ENCODE measurements around the gene CELSR2.

The CELSR2 gene

DNA sequence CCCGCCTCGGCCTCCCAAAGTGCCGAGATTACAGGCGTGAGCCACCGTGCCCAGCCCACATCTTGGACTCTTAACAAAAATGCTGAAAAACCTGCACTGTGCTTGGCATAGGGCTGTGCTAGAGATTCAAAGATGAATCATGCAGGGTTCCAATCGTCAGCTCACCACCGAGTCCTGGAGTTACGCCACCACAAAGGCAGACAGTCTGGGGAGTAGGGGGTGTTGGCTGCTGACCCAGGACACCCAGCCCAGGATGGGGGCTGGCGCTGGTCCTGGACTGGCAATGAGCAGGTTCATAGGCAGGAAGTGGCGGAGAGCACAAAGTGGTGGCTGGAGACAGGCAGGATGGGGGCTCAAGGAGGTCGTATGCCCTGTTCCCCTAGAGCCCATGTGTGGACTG lies 17.6 kb downstream of the CELSR2 start:
- DNase-seq, result no peak

- no peak for DNase-seq
Observed at GRCh38 chr1:109267743-109268300, 18.5 kb downstream of the CELSR2 start.

GRCh38 chr1:109268431-109269211 lies 19.3 kb downstream of the CELSR2 start:
- DNase-seq, result no peak

GRCh38 chr1:109269212-109269980 lies 20.1 kb downstream of the CELSR2 start:
- no peak for DNase-seq

DNA sequence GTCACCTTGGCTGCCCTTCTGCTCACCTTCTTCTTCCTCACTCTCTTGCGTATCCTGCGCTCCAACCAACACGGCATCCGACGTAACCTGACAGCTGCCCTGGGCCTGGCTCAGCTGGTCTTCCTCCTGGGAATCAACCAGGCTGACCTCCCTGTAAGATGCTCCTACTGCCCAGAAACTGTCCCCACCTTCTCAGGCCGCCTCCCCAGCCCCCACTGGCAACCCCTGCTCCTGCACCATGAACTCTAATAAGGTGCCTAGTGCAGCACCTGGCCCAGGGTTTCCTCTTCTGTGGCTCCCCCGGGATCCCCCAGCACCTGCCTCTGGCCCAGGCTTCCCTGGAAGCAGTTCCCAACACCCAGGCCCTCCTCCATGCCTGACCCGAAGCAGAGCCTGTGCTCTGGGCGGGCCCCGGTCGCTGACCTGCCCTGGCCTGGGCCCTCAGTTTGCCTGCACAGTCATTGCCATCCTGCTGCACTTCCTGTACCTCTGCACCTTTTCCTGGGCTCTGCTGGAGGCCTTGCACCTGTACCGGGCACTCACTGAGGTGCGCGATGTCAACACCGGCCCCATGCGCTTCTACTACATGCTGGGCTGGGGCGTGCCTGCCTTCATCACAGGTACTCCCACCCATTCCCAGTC lies 20.8 kb downstream of the CELSR2 start:
- no peak for DNase-seq

DNA sequence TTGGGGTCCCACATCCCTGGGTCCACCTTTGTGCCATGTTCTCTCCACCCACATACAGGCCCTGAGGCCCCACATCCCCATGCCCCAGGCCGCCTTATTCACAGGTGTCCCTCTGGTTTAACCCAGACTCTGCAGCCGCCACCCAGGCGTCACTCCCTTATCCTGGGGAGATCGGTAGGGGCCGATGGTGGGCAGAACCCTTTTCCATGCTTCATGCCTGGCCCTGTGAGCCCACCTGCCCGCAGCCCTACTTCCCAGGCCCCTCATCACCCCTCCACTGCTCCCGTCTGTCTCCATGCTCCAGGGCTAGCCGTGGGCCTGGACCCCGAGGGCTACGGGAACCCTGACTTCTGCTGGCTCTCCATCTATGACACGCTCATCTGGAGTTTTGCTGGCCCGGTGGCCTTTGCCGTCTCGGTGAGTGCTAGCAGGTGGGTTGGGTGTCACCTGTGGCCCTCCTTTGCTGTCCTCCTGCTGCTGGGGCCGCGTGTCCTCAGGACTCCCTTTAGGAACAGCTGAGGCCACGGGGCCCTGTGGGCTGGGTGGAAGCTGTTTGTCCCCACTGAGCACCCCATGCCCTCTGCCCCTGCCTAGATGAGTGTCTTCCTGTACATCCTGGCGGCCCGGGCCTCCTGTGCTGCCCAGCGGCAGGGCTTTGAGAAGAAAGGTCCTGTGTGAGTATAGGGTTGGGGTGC lies 21.4 kb downstream of the CELSR2 start:
- DNase-seq, result no peak

GRCh38 chr1:109271458-109271857 lies 22.1 kb downstream of the CELSR2 start:
- no peak for DNase-seq

GRCh38 chr1:109272021-109272799 lies 22.9 kb downstream of the CELSR2 start:
- no peak for DNase-seq

DNA sequence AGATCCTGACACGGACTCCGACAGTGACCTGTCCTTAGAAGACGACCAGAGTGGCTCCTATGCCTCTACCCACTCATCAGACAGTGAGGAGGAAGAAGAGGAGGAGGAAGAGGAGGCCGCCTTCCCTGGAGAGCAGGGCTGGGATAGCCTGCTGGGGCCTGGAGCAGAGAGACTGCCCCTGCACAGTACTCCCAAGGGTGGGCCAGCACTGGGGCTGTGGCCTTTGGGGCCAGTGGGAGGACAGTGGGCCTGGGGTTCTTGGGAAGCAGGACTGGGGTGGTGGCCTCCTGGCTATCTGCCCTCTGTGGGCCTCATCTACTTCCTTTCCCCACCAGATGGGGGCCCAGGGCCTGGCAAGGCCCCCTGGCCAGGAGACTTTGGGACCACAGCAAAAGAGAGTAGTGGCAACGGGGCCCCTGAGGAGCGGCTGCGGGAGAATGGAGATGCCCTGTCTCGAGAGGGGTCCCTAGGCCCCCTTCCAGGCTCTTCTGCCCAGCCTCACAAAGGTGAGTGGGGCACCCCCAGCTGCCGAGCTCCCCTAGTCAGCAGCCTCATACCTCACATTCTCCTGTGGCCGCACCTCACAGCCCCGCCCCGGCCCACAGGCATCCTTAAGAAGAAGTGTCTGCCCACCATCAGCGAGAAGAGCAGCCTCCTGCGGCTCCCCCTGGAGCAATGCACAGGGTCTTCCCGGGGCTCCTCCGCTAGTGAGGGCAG lies 23.6 kb downstream of the CELSR2 start:
- DNase-seq, result no peak

DNA sequence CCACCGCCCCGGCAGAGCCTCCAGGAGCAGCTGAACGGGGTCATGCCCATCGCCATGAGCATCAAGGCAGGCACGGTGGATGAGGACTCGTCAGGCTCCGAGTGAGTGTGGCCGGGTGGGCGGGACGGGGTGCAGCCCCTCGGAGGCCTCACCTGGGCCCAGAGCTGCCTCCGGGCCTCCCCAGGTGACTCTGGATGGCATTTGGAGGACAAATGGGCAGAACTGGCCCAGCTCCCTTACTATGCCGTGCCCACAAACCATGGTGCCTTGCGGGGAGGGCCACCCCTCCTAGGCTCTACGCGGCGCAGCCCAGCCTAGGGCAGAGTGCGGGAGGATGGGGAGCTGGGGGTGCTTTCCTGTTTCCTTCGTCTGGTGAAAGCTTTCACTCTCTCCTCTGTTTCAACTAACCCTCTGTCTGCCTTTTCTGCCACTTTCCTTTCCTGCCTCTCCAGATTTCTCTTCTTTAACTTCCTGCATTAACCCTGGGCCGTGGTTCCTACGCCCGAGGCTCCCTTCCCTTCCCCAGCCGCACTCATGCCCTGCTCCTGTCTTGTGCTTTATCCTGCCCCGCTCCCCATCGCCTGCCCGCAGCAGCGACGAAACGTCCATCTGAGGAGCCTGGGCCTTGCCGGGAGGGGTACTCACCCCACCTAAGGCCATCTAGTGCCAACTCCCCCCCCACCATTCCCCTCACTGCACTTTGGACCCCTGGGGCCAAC lies 24.4 kb downstream of the CELSR2 start:
- DNase-seq, result no peak

- no peak for DNase-seq
Observed at GRCh38 chr1:109274533-109275476, 25.5 kb downstream of the CELSR2 start.

DNA sequence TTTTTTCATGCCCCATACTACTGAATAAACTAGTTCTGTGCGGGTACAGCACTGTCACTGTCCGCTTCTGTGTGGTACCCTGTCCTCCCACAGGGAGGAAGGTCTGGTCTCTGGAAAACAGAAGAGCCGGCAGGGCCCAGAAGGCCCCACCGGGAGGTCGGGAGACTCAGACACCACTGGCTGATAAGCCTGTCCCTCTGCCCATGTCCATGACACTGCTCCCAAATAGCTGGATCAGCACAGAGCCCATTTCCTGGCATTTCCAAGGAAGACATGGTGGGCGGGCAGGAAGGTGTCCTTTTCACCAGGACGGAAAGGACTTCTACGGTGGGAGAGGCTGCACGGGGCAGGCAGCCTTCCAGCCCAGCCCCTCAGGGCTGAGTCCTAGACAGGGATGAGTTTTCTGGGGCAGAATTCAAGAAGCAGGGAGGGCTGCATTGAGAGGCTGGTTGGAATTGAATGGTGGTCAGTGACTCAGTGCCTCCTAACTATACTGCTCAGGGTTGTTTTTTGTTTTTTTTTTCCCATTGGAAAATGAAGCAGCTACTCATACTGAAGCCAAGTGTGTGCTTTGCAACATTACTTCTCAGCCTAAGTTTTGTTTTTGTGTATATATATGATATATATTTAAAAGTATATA lies 26.5 kb downstream of the CELSR2 start:
- DNase-seq, result no peak

GRCh38 chr1:109277434-109278204 lies 28.3 kb downstream of the CELSR2 start:
- DNase-seq, result peak in 4 of 5 donors; percentile 38 to 62 (median 42)

- DNase-seq, result no peak
Observed at GRCh38 chr1:109279615-109280278, 30.4 kb downstream of the CELSR2 start.

DNA sequence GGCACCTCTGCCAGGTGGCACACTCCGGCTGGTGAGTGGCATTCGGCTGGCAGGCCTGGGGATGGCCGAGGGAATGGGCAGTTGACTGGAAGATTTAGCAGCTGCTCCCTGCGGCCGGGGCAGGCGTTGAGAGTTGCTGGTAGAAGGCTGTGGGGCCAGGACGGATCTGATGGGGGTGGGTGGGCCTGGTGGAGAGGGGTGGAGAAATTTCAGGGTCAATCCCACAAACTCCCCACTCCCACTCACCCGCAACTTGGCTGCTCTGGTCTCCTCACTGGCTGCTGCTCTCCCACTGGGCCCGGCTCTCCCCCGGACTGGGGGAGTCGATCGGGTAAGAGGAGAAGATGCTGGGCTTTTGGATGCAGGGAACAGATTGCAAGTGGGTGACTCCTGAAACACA lies 31.5 kb downstream of the CELSR2 start:
- DNase-seq, result no peak

DNA sequence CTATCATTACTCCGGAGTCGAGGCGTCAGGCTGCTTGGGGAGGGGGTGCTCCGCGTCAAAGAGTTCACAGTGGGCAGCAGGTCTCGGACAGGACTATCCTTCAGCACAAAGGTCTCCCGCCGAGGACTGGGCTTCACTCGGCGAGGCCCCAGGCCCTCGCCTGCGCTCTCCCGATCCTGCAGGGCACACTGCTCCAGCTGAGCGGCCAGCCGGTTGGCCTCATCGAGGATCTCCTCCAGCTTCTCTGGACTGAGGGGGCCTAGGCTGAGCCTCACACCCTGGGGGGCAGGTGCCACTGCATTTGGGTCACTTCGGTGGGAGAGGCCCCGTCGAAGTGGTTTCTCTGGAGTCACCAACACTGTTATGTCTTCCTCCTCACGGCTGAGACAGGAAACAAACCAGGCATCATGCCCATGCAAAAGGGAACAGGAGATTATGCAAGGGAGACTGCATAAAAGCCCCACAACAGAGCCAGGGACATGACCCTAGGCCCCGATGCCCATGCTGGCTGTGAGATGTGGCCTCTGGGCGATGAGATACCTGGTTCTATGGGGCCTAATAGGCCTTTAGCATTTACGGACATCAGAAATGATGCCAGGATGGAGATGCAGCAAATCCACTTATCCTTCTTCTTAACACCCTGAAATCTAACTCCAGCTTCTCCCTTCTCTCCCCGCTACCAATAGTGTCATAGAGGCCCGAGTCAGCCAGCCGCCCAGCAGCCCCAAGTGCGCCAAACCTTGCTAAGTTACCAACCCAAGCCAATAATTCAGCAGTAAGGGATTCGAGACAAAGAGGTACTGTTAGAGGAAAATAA lies 32.5 kb downstream of the CELSR2 start:
- DNase-seq, result no peak
